Testis (tissue), 2 donors: ENCODE results near the gene BRI3.

Experiments
- CTCF ChIP-seq, 3 experiments: fragments of 450-650 bp in 2 of 3; fragments of 200-600 bp in 1 of 3; sonication (generic) in 1 of 3; IDR thresholded peaks; one replicate each; pipeline ENCODE4 v1.5.1; 2016 to 2019; ENCODE audit warnings: antibody characterized with exemption in 3 of 3, mild to moderate bottlenecking in 2 of 3, moderate library complexity in 1 of 3
- POLR2A ChIP-seq: fragments of 450-650 bp; IDR thresholded peaks from one replicate; pipeline ENCODE4 v1.6.1; 2017; ENCODE audit warnings: antibody characterized with exemption, mild to moderate bottlenecking, moderate library complexity

GRCh38 chr7:98317366-98318040 is 36.0 kb downstream of the BRI3 start:
- TF ChIP-seq CTCF (IDR thresholded peaks at IDR 0.05) (no peak), POLR2A (no peak)
